ENCODE results near the gene HPSE2. TPM values are rescaled to one million over a fixed set of nuclear protein-coding genes. Genes with fewer than 3 reads are reported as not detected.
"Not testable (repeated sequence)": the region's sequence is repeated elsewhere in the genome, so short reads cannot be mapped to it uniquely, and the experiment has no call there.

Gene HPSE2
- total RNA-seq, 2 experiments from 2014 or later, result 0.14 to 0.28 TPM

GRCh38 chr10:98915911-98916310 is 319.7 kb downstream of the HPSE2 start:
- DNase-seq, result no peak
- POLR2A ChIA-PET, result no interaction called here
- Mint-ChIP-seq H3K27ac (no peak overlapping the region), H3K27me3 (no peaks in the 10 kb centered on the region), H3K9me3 (no peaks in the 10 kb centered on the region), H3K4me1 (no peaks in the 10 kb centered on the region), H3K36me3 (no peaks in the 10 kb centered on the region), H3K4me3 (no peak overlapping the region)
- ATAC-seq (ENCODE audit: low read depth), result no peak

DNA sequence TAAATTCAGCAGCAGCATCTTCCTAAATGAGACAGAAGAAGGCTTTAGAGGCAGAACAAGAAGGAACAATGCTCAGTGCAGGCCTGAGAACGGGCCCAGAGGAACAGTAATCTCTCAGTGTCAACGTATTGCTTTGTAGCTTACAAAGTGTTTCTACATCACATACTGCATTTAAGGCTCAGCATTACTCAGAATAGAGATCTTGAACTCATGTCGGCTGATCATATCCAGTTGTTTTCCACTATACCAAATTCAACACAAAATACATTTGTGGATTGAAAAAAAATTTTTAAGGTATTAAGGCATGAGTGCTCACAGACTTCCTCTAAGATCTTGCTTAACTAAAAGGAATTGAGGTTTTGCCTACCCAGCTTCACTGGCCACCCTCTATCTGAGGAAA is 325.1 kb downstream of the HPSE2 start:
- DNase-seq (no peak), ATAC-seq (ENCODE audit: low read depth) (no peak)
- Mint-ChIP-seq H3K4me3 (no peak overlapping the region), H3K27ac (no peak overlapping the region), H3K4me1 (no peaks in the 10 kb centered on the region), H3K27me3 (no peaks in the 10 kb centered on the region), H3K9me3 (no peaks in the 10 kb centered on the region), H3K36me3 (no peaks in the 10 kb centered on the region)
- POLR2A ChIA-PET, result no interaction called here

- H3K9me3 Mint-ChIP-seq, result no peaks in the 10 kb centered on the region
- no peak overlapping the region for H3K4me3 Mint-ChIP-seq
- POLR2A ChIA-PET, result no interaction called here
- ATAC-seq (ENCODE audit: low read depth) (no peak), DNase-seq (no peak)
- H3K4me1 Mint-ChIP-seq, result no peaks in the 10 kb centered on the region
- H3K36me3 Mint-ChIP-seq, result no peaks in the 10 kb centered on the region
- H3K27me3 Mint-ChIP-seq, result no peaks in the 10 kb centered on the region
- H3K27ac Mint-ChIP-seq, result no peak overlapping the region
Observed at GRCh38 chr10:98910048-98910447, 325.6 kb downstream of the HPSE2 start.

GRCh38 chr10:98908868-98909267 is 326.8 kb downstream of the HPSE2 start:
- POLR2A ChIA-PET, result no interaction called here
- Mint-ChIP-seq H3K27ac (no peak overlapping the region), H3K9me3 (no peaks in the 10 kb centered on the region), H3K4me3 (no peak overlapping the region), H3K36me3 (no peaks in the 10 kb centered on the region), H3K4me1 (no peaks in the 10 kb centered on the region), H3K27me3 (no peaks in the 10 kb centered on the region)
- ATAC-seq (ENCODE audit: low read depth), result no peak
- no peak for DNase-seq

- POLR2A ChIA-PET; DNase-seq; H3K27me3 Mint-ChIP-seq; H3K9me3 Mint-ChIP-seq; H3K36me3 Mint-ChIP-seq; H3K27ac Mint-ChIP-seq; H3K4me3 Mint-ChIP-seq; H3K4me1 Mint-ChIP-seq; ATAC-seq (ENCODE audit: low read depth): not testable (repeated sequence)
Observed at GRCh38 chr10:98908247-98908646, 327.4 kb downstream of the HPSE2 start.

GRCh38 chr10:98901441-98902110 is 334.1 kb downstream of the HPSE2 start:
- Mint-ChIP-seq H3K4me1 (no peaks in the 10 kb centered on the region), H3K36me3 (no peaks in the 10 kb centered on the region), H3K4me3 (no peak overlapping the region), H3K9me3 (peaks cover 1% of the 10 kb centered on the region), H3K27me3 (no peaks in the 10 kb centered on the region), H3K27ac (no peak overlapping the region)
- DNase-seq (no peak), ATAC-seq (ENCODE audit: low read depth) (no peak)
- POLR2A ChIA-PET, result no interaction called here

GRCh38 chr10:98899018-98899417 is 336.6 kb downstream of the HPSE2 start:
- no peak for DNase-seq
- H3K4me3 Mint-ChIP-seq, result no peak overlapping the region
- H3K27ac Mint-ChIP-seq, result no peak overlapping the region
- no peaks in the 10 kb centered on the region for H3K4me1 Mint-ChIP-seq
- H3K27me3 Mint-ChIP-seq, result no peaks in the 10 kb centered on the region
- POLR2A ChIA-PET, result no interaction called here
- no peaks in the 10 kb centered on the region for H3K36me3 Mint-ChIP-seq
- peaks cover 1% of the 10 kb centered on the region for H3K9me3 Mint-ChIP-seq
- no peak for ATAC-seq (ENCODE audit: low read depth)

DNA sequence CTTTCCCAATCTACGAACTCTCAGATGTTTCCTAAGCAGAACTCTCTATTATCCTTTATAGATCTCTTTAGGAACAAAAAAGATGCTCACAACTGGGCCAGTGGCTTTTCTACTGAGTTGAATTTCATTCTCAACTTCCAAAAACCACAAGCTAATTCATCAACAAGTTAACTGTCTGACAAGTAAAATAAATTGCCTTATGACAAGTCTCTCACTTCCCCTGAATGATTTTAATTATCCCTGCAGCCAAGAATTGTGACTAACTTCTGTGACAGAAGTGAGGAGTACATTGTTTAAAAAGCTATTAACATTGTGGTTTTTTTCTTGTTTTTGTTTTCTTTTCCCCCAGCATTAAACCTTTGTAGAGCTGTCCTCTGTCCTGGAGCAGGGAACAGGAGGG is 343.1 kb downstream of the HPSE2 start:
- Mint-ChIP-seq H3K4me1 (no peaks in the 10 kb centered on the region), H3K27me3 (no peaks in the 10 kb centered on the region), H3K27ac (no peak overlapping the region), H3K4me3 (no peak overlapping the region), H3K9me3 (peaks cover 1% of the 10 kb centered on the region), H3K36me3 (no peaks in the 10 kb centered on the region)
- POLR2A ChIA-PET, result no interaction called here
- ATAC-seq (ENCODE audit: low read depth) (no peak), DNase-seq (no peak)

GRCh38 chr10:98886686-98887085 is 349.0 kb downstream of the HPSE2 start:
- Mint-ChIP-seq H3K4me3 (no peak overlapping the region), H3K36me3 (no peaks in the 10 kb centered on the region), H3K4me1 (no peaks in the 10 kb centered on the region), H3K27me3 (no peaks in the 10 kb centered on the region), H3K9me3 (no peaks in the 10 kb centered on the region), H3K27ac (no peak overlapping the region)
- POLR2A ChIA-PET, result no interaction called here
- ATAC-seq (ENCODE audit: low read depth) (no peak), DNase-seq (no peak)

DNA sequence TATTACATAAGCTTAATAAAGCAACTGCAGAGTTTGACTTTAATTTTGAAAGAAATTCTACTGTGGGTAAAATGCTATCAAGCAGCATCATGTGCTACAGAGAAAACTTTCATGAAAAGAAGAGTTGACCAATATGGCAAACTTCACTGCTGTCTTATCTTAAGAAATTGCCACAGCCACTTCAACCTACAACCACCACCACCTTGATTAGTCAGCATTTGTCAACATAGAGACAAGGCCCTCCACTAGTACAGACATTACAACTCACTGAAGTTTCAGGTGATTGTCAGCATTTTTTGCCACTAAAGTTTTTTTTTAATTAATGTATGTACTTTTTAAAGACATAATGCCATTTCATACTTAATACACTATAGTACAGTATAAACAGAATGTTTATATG is 350.3 kb downstream of the HPSE2 start:
- Mint-ChIP-seq H3K9me3 (no peaks in the 10 kb centered on the region), H3K4me1 (no peaks in the 10 kb centered on the region), H3K4me3 (no peak overlapping the region), H3K27me3 (peaks cover 2% of the 10 kb centered on the region), H3K36me3 (no peaks in the 10 kb centered on the region), H3K27ac (no peak overlapping the region)
- no peak for DNase-seq
- ATAC-seq (ENCODE audit: low read depth), result no peak
- POLR2A ChIA-PET, result no interaction called here

- no peak for DNase-seq
- Mint-ChIP-seq H3K9me3 (no peaks in the 10 kb centered on the region), H3K27me3 (peaks cover 2% of the 10 kb centered on the region), H3K4me1 (no peaks in the 10 kb centered on the region), H3K36me3 (no peaks in the 10 kb centered on the region), H3K27ac (no peak overlapping the region), H3K4me3 (no peak overlapping the region)
- ATAC-seq (ENCODE audit: low read depth), result no peak
- POLR2A ChIA-PET, result no interaction called here
Observed at GRCh38 chr10:98881789-98882188, 353.9 kb downstream of the HPSE2 start.

DNA sequence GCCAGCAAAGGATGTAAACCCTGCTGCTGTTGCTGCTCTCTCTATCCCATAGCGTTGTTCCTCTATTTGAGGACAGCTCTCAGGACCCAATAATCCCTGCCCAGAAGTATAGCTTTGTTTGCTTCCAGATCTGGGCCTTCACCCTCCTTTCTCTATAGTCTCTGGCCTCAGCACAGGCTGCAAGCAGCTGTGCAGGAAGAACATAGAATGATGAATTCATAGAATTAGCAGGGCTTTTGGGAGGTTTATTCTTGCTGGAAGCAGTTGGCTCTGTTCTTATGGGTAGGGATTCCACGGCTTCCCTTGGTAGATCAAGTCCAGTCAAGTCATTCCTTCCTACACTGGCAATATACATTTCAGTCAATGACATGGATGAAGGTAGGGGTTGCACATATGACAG is 354.7 kb downstream of the HPSE2 start:
- DNase-seq, result no peak
- Mint-ChIP-seq H3K27me3 (peaks cover 2% of the 10 kb centered on the region), H3K9me3 (no peaks in the 10 kb centered on the region), H3K4me1 (no peaks in the 10 kb centered on the region), H3K36me3 (no peaks in the 10 kb centered on the region), H3K4me3 (no peak overlapping the region), H3K27ac (no peak overlapping the region)
- ATAC-seq (ENCODE audit: low read depth), result no peak
- POLR2A ChIA-PET, result no interaction called here

DNA sequence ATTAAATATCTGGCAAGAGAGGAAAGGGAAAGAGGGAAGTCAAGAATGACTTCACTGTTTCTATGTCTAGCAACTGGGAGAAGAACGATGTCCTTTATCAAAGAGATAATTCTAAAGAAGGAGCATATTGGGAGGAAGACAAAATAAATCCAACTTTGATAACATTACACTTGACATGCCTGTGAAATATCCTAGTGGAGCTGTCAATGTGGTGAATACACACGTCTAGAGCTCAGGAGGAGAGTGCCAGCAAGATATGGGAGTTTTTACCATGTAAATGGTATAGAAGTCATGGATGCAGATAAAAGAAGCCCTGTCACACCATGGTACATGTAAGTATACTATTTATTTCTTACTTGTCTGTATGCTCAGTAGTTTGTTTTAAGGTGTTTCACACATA is 356.7 kb downstream of the HPSE2 start:
- ATAC-seq (ENCODE audit: low read depth) (no peak), DNase-seq (no peak)
- Mint-ChIP-seq H3K4me1 (no peaks in the 10 kb centered on the region), H3K4me3 (no peak overlapping the region), H3K36me3 (no peaks in the 10 kb centered on the region), H3K9me3 (no peaks in the 10 kb centered on the region), H3K27ac (no peak overlapping the region), H3K27me3 (peaks cover 2% of the 10 kb centered on the region)
- POLR2A ChIA-PET, result no interaction called here

- POLR2A ChIA-PET, result no interaction called here
- Mint-ChIP-seq H3K4me1 (no peaks in the 10 kb centered on the region), H3K27me3 (peaks cover 2% of the 10 kb centered on the region), H3K4me3 (no peak overlapping the region), H3K36me3 (no peaks in the 10 kb centered on the region), H3K27ac (no peak overlapping the region), H3K9me3 (no peaks in the 10 kb centered on the region)
- DNase-seq, result no peak
- ATAC-seq (ENCODE audit: low read depth), result no peak
Observed at GRCh38 chr10:98878418-98878817, 357.2 kb downstream of the HPSE2 start.

DNA sequence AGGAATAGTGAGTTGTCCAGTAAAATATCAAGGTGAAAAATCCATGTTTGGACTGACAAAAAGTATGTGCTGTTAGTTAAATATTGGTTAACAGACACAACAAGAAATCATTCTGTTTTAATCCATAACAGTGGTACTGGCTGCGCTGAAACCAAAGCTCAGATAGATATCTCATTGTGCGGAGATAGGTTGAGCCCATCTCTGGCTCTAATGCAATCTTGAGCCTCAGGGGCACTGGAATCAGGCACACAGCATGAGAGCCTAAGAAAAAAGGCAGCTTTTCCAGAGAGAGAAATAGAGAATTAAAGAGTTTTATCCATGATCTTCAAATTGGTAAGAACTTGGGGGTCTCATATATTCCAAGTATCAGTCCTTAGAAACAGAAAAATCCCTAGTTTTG is 373.7 kb downstream of the HPSE2 start:
- no peaks in the 10 kb centered on the region for H3K4me1 Mint-ChIP-seq
- DNase-seq, result no peak
- POLR2A ChIA-PET, result no interaction called here
- no peaks in the 10 kb centered on the region for H3K9me3 Mint-ChIP-seq
- H3K36me3 Mint-ChIP-seq, result no peaks in the 10 kb centered on the region
- ATAC-seq (ENCODE audit: low read depth), result no peak
- no peak overlapping the region for H3K27ac Mint-ChIP-seq
- H3K27me3 Mint-ChIP-seq, result peaks cover 2% of the 10 kb centered on the region
- H3K4me3 Mint-ChIP-seq, result no peak overlapping the region

All from activated naive CD8-positive, alpha-beta T cell treated with anti-CD3 and anti-CD28 coated beads, Interleukin-2, amount 10 ng/mL, durations not matched to agents 7 days and 5 days (primary cell).